ENCODE data around the gene AKAP11. TPM values are rescaled to one million over a fixed set of nuclear protein-coding genes. Genes with fewer than 3 reads are reported as not detected.

AKAP11 gene
- total RNA-seq, 4 donors from 2014 or later, result 15.0 to 34.6 (median 26.5) TPM

GRCh38 chr13:42329239-42329638 lies 57.3 kb downstream of the AKAP11 start:
- Histone ChIP-seq H3K4me1 (peaks cover 0 to 9% (median 2%) of the 10 kb centered on the region in 4 donors), H3K27ac (no peak overlapping the region), H3K4me3 (no peak overlapping the region), H3K9me3 (no peaks in the 10 kb centered on the region), H3K36me3 (no peaks in the 10 kb centered on the region), H3K27me3 (no peaks in the 10 kb centered on the region)
- no peak for DNase-seq
- TF ChIP-seq POLR2A (IDR thresholded peaks at IDR 0.05), result no peak
- intact Hi-C loops (cut with DNase I; ENCODE audit: low total_unique reads) (no loop called here), in situ Hi-C loops (cut with MboI; ENCODE audit: low pct_ligation_motif_present in 1 of 4, low pct_unique_long_range_greater_than_20kb in 1 of 4, low sequenced_read_pairs in 3 of 4) (no loop called here)

- H3K4me1 ChIP-seq, result peaks cover 0 to 11% (median 0%) of the 10 kb centered on the region in 4 donors
- in situ Hi-C loops (cut with MboI; ENCODE audit: low pct_ligation_motif_present in 1 of 4, low pct_unique_long_range_greater_than_20kb in 1 of 4, low sequenced_read_pairs in 3 of 4), result no loop called here
Observed at GRCh38 chr13:42331009-42331408, 59.1 kb downstream of the AKAP11 start.

GRCh38 chr13:42333613-42334328 lies 61.8 kb downstream of the AKAP11 start:
- Histone ChIP-seq H3K27me3 (no peaks in the 10 kb centered on the region), H3K4me3 (no peak overlapping the region), H3K4me1 (peaks cover 0 to 10% (median 0%) of the 10 kb centered on the region in 4 donors), H3K27ac (no peak overlapping the region), H3K36me3 (no peaks in the 10 kb centered on the region), H3K9me3 (no peaks in the 10 kb centered on the region)
- no peak for TF ChIP-seq EP300 (IDR thresholded peaks at IDR 0.05; ENCODE audit: low read depth)
- no peak for TF ChIP-seq POLR2A (IDR thresholded peaks at IDR 0.05)
- TF ChIP-seq POLR2AphosphoS5 (IDR thresholded peaks at IDR 0.05), result no peak
- TF ChIP-seq CTCF (IDR thresholded peaks at IDR 0.05), result peak in 4 of 5 experiments; percentile 25 to 51 (median 34)
- WGBS, 2 donors (ENCODE audit: low coverage in 1 of 2), result 79% methylated on average over 12 of the region's 12 CpGs; no CpG with 5 or more reads in 1 of the 2 donors
- in situ Hi-C loops (cut with MboI; ENCODE audit: low pct_ligation_motif_present in 1 of 4, low pct_unique_long_range_greater_than_20kb in 1 of 4, low sequenced_read_pairs in 3 of 4) (no loop called here), intact Hi-C loops (cut with DNase I; ENCODE audit: low total_unique reads) (no loop called here)
- no peak for DNase-seq

More at GRCh38 chr13:42331009-42331408, 59.1 kb downstream of the AKAP11 start:
- no peak for TF ChIP-seq EP300 (IDR thresholded peaks at IDR 0.05; ENCODE audit: low read depth)
- no peak for TF ChIP-seq CTCF (IDR thresholded peaks at IDR 0.05)
- TF ChIP-seq POLR2A (IDR thresholded peaks at IDR 0.05), result no peak
- no peak for TF ChIP-seq POLR2AphosphoS5 (IDR thresholded peaks at IDR 0.05)
- no peak for DNase-seq
- Histone ChIP-seq H3K27me3 (no peaks in the 10 kb centered on the region), H3K27ac (no peak overlapping the region), H3K9me3 (no peaks in the 10 kb centered on the region), H3K36me3 (no peaks in the 10 kb centered on the region), H3K4me3 (no peak overlapping the region)
- intact Hi-C loops (cut with DNase I; ENCODE audit: low total_unique reads), result no loop called here

GRCh38 chr13:42334329-42334706 lies 62.4 kb downstream of the AKAP11 start:
- DNase-seq, result no peak
- Histone ChIP-seq H3K4me1 (peaks cover 0 to 4% (median 0%) of the 10 kb centered on the region in 4 donors), H3K9me3 (no peaks in the 10 kb centered on the region), H3K36me3 (no peaks in the 10 kb centered on the region), H3K27me3 (no peaks in the 10 kb centered on the region), H3K4me3 (no peak overlapping the region), H3K27ac (no peak overlapping the region)
- intact Hi-C loops (cut with DNase I; ENCODE audit: low total_unique reads), result no loop called here
- in situ Hi-C loops (cut with MboI; ENCODE audit: low pct_ligation_motif_present in 1 of 4, low pct_unique_long_range_greater_than_20kb in 1 of 4, low sequenced_read_pairs in 3 of 4), result no loop called here
- 51 to 52% methylated on average over 3 to 6 of the region's 6 CpGs for WGBS, 2 donors (ENCODE audit: low coverage in 1 of 2)
- no peak for TF ChIP-seq POLR2A (IDR thresholded peaks at IDR 0.05)
- TF ChIP-seq EP300 (IDR thresholded peaks at IDR 0.05; ENCODE audit: low read depth), result no peak
- TF ChIP-seq POLR2AphosphoS5 (IDR thresholded peaks at IDR 0.05), result no peak
- TF ChIP-seq CTCF (IDR thresholded peaks at IDR 0.05), result no peak

Measured in transverse colon (tissue), 4 donors.